Measurements from ENCODE around the gene PLCH1.

DNA sequence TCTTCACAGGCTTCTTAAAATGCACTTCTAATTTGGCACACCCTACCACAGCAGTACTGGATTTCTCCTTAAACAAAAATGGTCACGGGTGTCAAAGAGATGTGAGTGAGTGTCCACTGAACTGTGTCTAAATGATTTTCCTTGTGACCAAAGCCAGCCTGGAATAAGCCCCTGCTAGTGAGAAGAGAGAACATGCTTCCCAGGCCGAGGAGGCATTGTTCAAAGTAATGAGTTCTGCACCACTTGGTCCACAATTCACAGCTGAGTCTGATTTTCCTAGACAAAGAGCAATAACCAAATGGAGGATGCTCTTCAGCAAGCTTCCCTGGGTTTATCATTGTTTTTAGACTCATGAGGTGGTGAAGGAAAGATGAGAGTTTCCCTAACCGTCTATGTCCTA is 3.8 kb downstream of the PLCH1 start:
- TF ChIP-seq, protein P1, sequence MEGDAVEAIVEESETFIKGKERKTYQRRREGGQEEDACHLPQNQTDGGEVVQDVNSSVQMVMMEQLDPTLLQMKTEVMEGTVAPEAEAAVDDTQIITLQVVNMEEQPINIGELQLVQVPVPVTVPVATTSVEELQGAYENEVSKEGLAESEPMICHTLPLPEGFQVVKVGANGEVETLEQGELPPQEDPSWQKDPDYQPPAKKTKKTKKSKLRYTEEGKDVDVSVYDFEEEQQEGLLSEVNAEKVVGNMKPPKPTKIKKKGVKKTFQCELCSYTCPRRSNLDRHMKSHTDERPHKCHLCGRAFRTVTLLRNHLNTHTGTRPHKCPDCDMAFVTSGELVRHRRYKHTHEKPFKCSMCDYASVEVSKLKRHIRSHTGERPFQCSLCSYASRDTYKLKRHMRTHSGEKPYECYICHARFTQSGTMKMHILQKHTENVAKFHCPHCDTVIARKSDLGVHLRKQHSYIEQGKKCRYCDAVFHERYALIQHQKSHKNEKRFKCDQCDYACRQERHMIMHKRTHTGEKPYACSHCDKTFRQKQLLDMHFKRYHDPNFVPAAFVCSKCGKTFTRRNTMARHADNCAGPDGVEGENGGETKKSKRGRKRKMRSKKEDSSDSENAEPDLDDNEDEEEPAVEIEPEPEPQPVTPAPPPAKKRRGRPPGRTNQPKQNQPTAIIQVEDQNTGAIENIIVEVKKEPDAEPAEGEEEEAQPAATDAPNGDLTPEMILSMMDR (IDR thresholded peaks at IDR 0.05; ENCODE audit: low read length), result no peak
- no peak for TF ChIP-seq EZH2 (IDR thresholded peaks at IDR 0.05; ENCODE audit: borderline replicate concordance, low read length)
